DMS153 treated with DMSO at 0.1 percent for 48 hours (cell line): ENCODE measurements around the gene MYOM1.

Experiments used
- DNase-seq: peaks from one replicate; lab custom pipeline; 2025; ENCODE audit not compliant: unreplicated experiment; lab: John Stamatoyannopoulos, UW

The MYOM1 gene

GRCh38 chr18:3219631-3220335 lies at the start of gene MYOM1:
Gene MYOM1 (minus strand): TSS chr18:3219968. CDS start chr18:3215223, 4,745 bp downstream.
- no peak for DNase-seq

- DNase-seq: no peak
Observed at GRCh38 chr18:3269241-3269913, 49.6 kb upstream of the MYOM1 start.

- DNase-seq: no peak
Observed at GRCh38 chr18:3268306-3268705, 48.5 kb upstream of the MYOM1 start.

GRCh38 chr18:3266062-3266608 lies 46.4 kb upstream of the MYOM1 start:
- DNase-seq: no peak

GRCh38 chr18:3265564-3266033 lies 45.8 kb upstream of the MYOM1 start:
- DNase-seq: no peak

GRCh38 chr18:3264362-3264761 lies 44.6 kb upstream of the MYOM1 start:
- no peak for DNase-seq

- DNase-seq: no peak
Observed at GRCh38 chr18:3263132-3263700, 43.4 kb upstream of the MYOM1 start.

- no peak for DNase-seq
Observed at GRCh38 chr18:3262234-3263131, 42.7 kb upstream of the MYOM1 start.

GRCh38 chr18:3261373-3262233 lies 41.8 kb upstream of the MYOM1 start, which contains the start of gene MYL12B:
Gene MYL12B (plus strand): TSS chr18:3262133. CDS start chr18:3272899, 10,766 bp downstream.
- peak; percentile 44 for DNase-seq

- no peak for DNase-seq
Observed at GRCh38 chr18:3260995-3261372, 41.2 kb upstream of the MYOM1 start.

GRCh38 chr18:3257627-3258120 lies 37.9 kb upstream of the MYOM1 start:
- DNase-seq: no peak

- DNase-seq: no peak
Observed at GRCh38 chr18:3256693-3257626, 37.2 kb upstream of the MYOM1 start.

- DNase-seq: no peak
Observed at GRCh38 chr18:3255611-3256165, 35.9 kb upstream of the MYOM1 start.

- no peak for DNase-seq
Observed at GRCh38 chr18:3254725-3255124, 35.0 kb upstream of the MYOM1 start.

- DNase-seq: no peak
Observed at GRCh38 chr18:3252843-3253242, 33.1 kb upstream of the MYOM1 start.

GRCh38 chr18:3251963-3252277 lies 32.2 kb upstream of the MYOM1 start:
- no peak for DNase-seq

- no peak for DNase-seq
Observed at GRCh38 chr18:3251249-3251962, 31.6 kb upstream of the MYOM1 start.
